ENCODE data around the gene ZCWPW1. TPM values are rescaled to one million over a fixed set of nuclear protein-coding genes. Genes with fewer than 3 reads are reported as not detected.
"Not testable (repeated sequence)": the region's sequence is repeated elsewhere in the genome, so short reads cannot be mapped to it uniquely, and the experiment has no call there.

ZCWPW1 gene
- total RNA-seq, 1 donor from 2014 or later = 5.0 TPM

DNA sequence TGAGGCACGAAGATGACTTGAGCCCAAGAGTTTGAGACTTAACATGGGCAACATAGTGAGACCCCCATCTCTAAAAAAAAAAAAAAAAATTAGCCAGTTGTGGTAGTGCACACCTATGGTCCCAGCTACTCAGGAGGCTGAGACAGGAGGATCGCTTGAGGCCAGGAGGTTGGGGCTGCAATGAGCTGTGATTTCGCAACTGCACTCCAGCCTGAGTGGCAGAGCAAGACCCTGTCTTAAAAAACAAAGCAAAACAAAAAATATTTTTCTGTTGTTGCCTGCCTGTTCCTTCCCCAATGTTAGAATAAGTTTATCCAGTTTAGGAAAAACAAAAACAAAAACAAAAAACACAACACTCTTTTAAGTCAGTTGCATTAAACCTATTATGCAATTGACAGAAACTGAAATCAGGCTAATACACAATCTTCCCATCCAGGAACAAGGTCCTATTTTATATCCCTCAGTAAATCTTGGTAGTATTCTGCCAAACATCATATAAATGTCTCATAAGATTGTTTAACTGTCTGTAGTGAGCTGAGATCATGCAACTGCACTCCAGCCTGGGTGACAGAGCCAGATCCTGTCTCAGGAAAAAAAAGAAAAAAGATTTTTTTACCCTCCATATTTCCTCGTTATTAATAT lies 50.3 kb downstream of the ZCWPW1 start:
- no peak for DNase-seq (ENCODE audit: extremely low spot score, unreplicated experiment)
- H3K9me3 Mint-ChIP-seq (ENCODE audit: unreplicated experiment) = no peaks in the 10 kb centered on the region
- no peak for TF ChIP-seq CTCF (IDR thresholded peaks at IDR 0.05)
- no peaks in the 10 kb centered on the region for H3K36me3 Mint-ChIP-seq (ENCODE audit: unreplicated experiment)
- H3K4me1 Mint-ChIP-seq (ENCODE audit: unreplicated experiment) = no peaks in the 10 kb centered on the region
- peaks cover 4% of the 10 kb centered on the region for H3K27me3 Mint-ChIP-seq (ENCODE audit: unreplicated experiment)
- no peak overlapping the region for H3K27ac Mint-ChIP-seq (ENCODE audit: unreplicated experiment)
- H3K4me3 Mint-ChIP-seq (ENCODE audit: unreplicated experiment) = no peak overlapping the region

DNA sequence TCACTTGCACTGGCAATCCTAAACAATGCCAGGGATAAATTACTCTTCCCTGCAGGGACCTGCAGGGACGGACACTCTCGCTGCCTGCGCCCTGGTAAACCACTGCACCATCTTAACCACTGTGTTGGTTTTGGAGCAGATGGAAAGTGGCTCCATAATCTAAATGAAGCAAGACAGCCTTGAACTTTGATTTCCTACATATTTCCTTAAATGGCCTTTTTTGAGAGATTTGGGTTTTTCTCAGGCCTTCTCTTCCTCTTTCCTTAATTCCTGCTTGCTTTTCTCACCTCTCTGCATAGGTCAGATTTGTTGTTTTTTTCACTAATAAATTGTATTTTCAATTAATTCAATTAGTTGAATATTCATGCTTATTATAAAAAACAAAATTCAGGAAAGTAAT lies 52.4 kb downstream of the ZCWPW1 start:
- no peak for DNase-seq (ENCODE audit: extremely low spot score, unreplicated experiment)
- H3K4me3 Mint-ChIP-seq (ENCODE audit: unreplicated experiment) = no peak overlapping the region
- no peaks in the 10 kb centered on the region for H3K27me3 Mint-ChIP-seq (ENCODE audit: unreplicated experiment)
- H3K9me3 Mint-ChIP-seq (ENCODE audit: unreplicated experiment) = no peaks in the 10 kb centered on the region
- TF ChIP-seq CTCF (IDR thresholded peaks at IDR 0.05) = no peak
- no peaks in the 10 kb centered on the region for H3K4me1 Mint-ChIP-seq (ENCODE audit: unreplicated experiment)
- H3K36me3 Mint-ChIP-seq (ENCODE audit: unreplicated experiment) = no peaks in the 10 kb centered on the region
- H3K27ac Mint-ChIP-seq (ENCODE audit: unreplicated experiment) = no peak overlapping the region

DNA sequence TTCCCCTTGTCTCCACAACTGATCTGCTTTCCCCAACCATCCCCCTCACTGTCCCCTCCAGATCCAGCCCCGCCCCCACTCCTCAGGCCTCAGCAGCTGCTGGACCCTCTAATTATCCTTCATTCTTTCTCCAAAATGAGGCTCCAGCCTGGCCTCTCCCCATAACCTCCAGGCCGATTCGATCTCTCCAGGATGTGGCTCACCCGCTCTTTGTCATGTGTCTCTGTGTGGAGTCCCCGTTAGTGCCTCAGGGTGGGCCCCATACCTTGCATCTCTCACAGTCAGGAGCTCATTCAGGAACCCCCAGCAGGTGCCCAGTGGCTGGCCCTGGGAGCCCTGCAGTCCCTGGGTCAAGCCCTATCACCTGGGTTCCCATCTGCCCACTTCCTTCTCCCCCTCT lies 53.9 kb downstream of the ZCWPW1 start:
- no peak for TF ChIP-seq CTCF (IDR thresholded peaks at IDR 0.05)
- no peaks in the 10 kb centered on the region for H3K36me3 Mint-ChIP-seq (ENCODE audit: unreplicated experiment)
- H3K4me1 Mint-ChIP-seq (ENCODE audit: unreplicated experiment) = no peaks in the 10 kb centered on the region
- no peaks in the 10 kb centered on the region for H3K27me3 Mint-ChIP-seq (ENCODE audit: unreplicated experiment)
- no peak overlapping the region for H3K27ac Mint-ChIP-seq (ENCODE audit: unreplicated experiment)
- no peaks in the 10 kb centered on the region for H3K9me3 Mint-ChIP-seq (ENCODE audit: unreplicated experiment)
- DNase-seq (ENCODE audit: extremely low spot score, unreplicated experiment) = no peak
- H3K4me3 Mint-ChIP-seq (ENCODE audit: unreplicated experiment) = no peak overlapping the region

DNA sequence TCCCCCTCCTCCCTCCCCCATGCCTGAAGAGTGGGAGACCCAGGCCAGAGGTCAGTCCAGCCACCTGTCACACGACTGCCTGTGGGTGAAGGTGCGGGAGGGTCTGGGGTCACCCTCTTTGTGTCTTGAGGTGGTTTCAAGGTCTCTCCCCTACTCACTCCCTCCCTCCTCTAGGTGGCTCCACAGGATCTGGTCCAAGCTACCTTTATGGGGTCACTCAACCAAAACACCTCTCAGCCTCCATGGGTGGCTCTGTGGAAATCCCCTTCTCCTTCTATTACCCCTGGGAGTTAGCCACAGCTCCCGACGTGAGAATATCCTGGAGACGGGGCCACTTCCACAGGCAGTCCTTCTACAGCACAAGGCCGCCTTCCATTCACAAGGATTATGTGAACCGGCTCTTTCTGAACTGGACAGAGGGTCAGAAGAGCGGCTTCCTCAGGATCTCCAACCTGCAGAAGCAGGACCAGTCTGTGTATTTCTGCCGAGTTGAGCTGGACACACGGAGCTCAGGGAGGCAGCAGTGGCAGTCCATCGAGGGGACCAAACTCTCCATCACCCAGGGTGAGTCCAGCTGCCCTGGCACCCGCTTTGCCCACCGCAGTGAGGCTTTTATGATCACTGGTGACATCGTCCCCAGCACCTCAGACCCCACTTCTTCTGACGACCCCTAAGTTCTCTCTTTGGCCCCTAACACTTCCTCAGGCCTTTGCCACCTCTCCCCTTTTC lies 54.5 kb downstream of the ZCWPW1 start:
- H3K9me3 Mint-ChIP-seq (ENCODE audit: unreplicated experiment); DNase-seq (ENCODE audit: extremely low spot score, unreplicated experiment); H3K36me3 Mint-ChIP-seq (ENCODE audit: unreplicated experiment); H3K27ac Mint-ChIP-seq (ENCODE audit: unreplicated experiment); H3K4me1 Mint-ChIP-seq (ENCODE audit: unreplicated experiment); H3K27me3 Mint-ChIP-seq (ENCODE audit: unreplicated experiment); H3K4me3 Mint-ChIP-seq (ENCODE audit: unreplicated experiment): not testable (repeated sequence)

- no peaks in the 10 kb centered on the region for H3K4me1 Mint-ChIP-seq (ENCODE audit: unreplicated experiment)
- no peaks in the 10 kb centered on the region for H3K36me3 Mint-ChIP-seq (ENCODE audit: unreplicated experiment)
- no peak for TF ChIP-seq CTCF (IDR thresholded peaks at IDR 0.05)
- no peak within 1 kb of the TSS for H3K4me3 Mint-ChIP-seq (ENCODE audit: unreplicated experiment)
- DNase-seq (ENCODE audit: extremely low spot score, unreplicated experiment) = no peak
- H3K9me3 Mint-ChIP-seq (ENCODE audit: unreplicated experiment) = no peaks in the 10 kb centered on the region
- no peaks in the 10 kb centered on the region for H3K27me3 Mint-ChIP-seq (ENCODE audit: unreplicated experiment)
- H3K27ac Mint-ChIP-seq (ENCODE audit: unreplicated experiment) = no peak within 1 kb of the TSS
Measured at GRCh38 chr7:100373261-100373831, 55.2 kb downstream of the ZCWPW1 start, which contains the start of gene PILRA. Gene PILRA, plus strand, starts transcription at chr7:100373487. Its CDS starts 170 bp downstream, at chr7:100373657.
